SKM-1 (cell line): ENCODE measurements around the gene XCR1.
"Not testable (repeated sequence)": the region's sequence is repeated elsewhere in the genome, so short reads cannot be mapped to it uniquely, and the experiment has no call there.

ENCODE experiments used
- DNase-seq: peaks from one replicate; lab custom pipeline; 2025; ENCODE audit not compliant: unreplicated experiment; lab: John Stamatoyannopoulos, UW

XCR1 gene

GRCh38 chr3:46027021-46027705, at the start of gene XCR1:
Gene XCR1 (minus strand): TSS chr3:46027483. CDS start chr3:46021947, 5,536 bp downstream.
- DNase-seq = no peak

- DNase-seq = no peak
Measured at GRCh38 chr3:46076606-46077005, 49.3 kb upstream of the XCR1 start.

- DNase-seq = no peak
Measured at GRCh38 chr3:46075816-46076215, 48.5 kb upstream of the XCR1 start.

- no peak for DNase-seq
Measured at GRCh38 chr3:46071222-46071858, 44.1 kb upstream of the XCR1 start.

GRCh38 chr3:46070595-46071093, 43.4 kb upstream of the XCR1 start:
- no peak for DNase-seq

- DNase-seq = no peak
Measured at GRCh38 chr3:46068501-46068900, 41.2 kb upstream of the XCR1 start.

GRCh38 chr3:46067401-46067800, 40.1 kb upstream of the XCR1 start:
- no peak for DNase-seq

- no peak for DNase-seq
Measured at GRCh38 chr3:46065750-46066256, 38.5 kb upstream of the XCR1 start.

- DNase-seq = no peak
Measured at GRCh38 chr3:46065294-46065705, 38.0 kb upstream of the XCR1 start.

GRCh38 chr3:46062679-46063078, 35.4 kb upstream of the XCR1 start:
- DNase-seq = no peak

- no peak for DNase-seq
Measured at GRCh38 chr3:46061887-46062286, 34.6 kb upstream of the XCR1 start.

GRCh38 chr3:46061108-46061720, 33.9 kb upstream of the XCR1 start:
- DNase-seq = no peak

- DNase-seq = no peak
Measured at GRCh38 chr3:46060551-46060950, 33.3 kb upstream of the XCR1 start.

- no peak for DNase-seq
Measured at GRCh38 chr3:46059432-46059831, 32.1 kb upstream of the XCR1 start.

GRCh38 chr3:46058981-46059380, 31.7 kb upstream of the XCR1 start:
- DNase-seq = no peak

GRCh38 chr3:46057716-46058115, 30.4 kb upstream of the XCR1 start:
- no peak for DNase-seq

- DNase-seq = no peak
Measured at GRCh38 chr3:46056686-46057085, 29.4 kb upstream of the XCR1 start.

GRCh38 chr3:46053761-46054515, 26.7 kb upstream of the XCR1 start:
- not testable (repeated sequence) for DNase-seq

- DNase-seq = not testable (repeated sequence)
Measured at GRCh38 chr3:46053265-46053664, 26.0 kb upstream of the XCR1 start.

GRCh38 chr3:46052531-46052930, 25.2 kb upstream of the XCR1 start:
- no peak for DNase-seq

- no peak for DNase-seq
Measured at GRCh38 chr3:46049093-46049492, 21.8 kb upstream of the XCR1 start.
